Fibroblast of skin of abdomen (primary cell): Measurements from ENCODE around the gene CCDC148. TPM values are rescaled to one million over a fixed set of nuclear protein-coding genes. Genes with fewer than 3 reads are reported as not detected.

Experiments
- DNase-seq: peaks from one replicate; pipeline ENCODE4 v3.0.0-alpha.2; 2013
- polyA plus RNA-seq, 2 experiments: library from polyadenylated mRNA; unstranded; fragments of 120-200 nt; gene quantifications; one replicate each; pipeline ENCODE4 v1.2.1, GENCODE V29; 2013; ENCODE audit not compliant: insufficient read length in 2 of 2

Gene CCDC148
- polyA plus RNA-seq (2013, experiment 1 of 2; ENCODE audit: insufficient read length): 0.46 TPM
- polyA plus RNA-seq (2013, experiment 2 of 2; ENCODE audit: insufficient read length): 0.17 TPM

- DNase-seq: peak; percentile 93
These were observed at the start of gene CCDC148, which contains the start of gene PKP4 for GRCh38 chr2:158456309-158457066. CCDC148 (minus strand) TSS chr2:158456753; CDS start chr2:158456439, 314 bp downstream. PKP4 (plus strand) TSS chr2:158456952; CDS start chr2:158533185, 76,233 bp downstream.

DNA sequence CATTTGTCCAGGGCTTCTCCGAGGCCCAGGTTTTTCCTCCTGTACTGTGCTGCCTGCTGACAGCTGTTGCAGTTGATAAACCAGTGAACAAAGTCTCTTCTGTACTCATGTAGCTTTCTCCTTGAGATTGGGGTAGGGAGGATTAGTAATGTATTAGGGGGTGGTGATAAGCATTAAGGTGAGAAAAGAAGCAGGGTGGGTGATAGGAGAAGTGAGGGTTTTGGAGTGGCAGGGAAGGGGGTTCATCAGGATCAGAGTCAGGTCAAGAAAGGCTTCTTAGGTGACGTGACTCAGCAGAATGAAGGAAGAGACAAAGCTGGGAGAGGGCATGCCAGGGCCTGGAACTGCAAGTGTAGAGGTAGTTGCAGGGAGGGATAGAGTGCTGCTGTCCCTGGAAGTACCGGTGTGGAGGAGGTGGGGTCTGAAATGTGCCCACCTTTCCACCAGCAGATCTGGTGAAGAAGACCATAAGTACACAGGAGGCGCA lies 48.9 kb upstream of the CCDC148 start:
- DNase-seq: no peak

GRCh38 chr2:158504088-158504487 lies 47.5 kb upstream of the CCDC148 start:
- DNase-seq: no peak

GRCh38 chr2:158502974-158503373 lies 46.4 kb upstream of the CCDC148 start:
- DNase-seq: peak; percentile 97

DNA sequence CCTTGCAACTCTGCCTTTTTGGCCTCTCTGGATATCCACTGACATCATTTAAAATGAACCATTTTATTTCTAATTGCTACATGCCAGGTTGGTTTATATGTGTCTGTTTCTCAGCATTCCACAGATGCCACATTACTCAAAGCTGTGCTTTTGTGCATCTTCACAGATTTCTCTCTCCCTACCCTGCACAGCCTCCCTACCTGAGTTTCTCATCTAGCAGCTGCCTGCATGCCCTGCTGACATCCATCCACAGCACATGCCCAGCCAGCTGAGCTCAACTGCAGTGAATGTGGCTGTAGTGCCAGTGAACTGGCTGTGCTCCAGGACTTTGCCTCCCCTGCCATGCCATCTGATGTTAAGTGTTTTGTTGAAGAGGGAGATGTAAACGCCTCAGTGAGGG lies 44.7 kb upstream of the CCDC148 start:
- no peak for DNase-seq

DNA sequence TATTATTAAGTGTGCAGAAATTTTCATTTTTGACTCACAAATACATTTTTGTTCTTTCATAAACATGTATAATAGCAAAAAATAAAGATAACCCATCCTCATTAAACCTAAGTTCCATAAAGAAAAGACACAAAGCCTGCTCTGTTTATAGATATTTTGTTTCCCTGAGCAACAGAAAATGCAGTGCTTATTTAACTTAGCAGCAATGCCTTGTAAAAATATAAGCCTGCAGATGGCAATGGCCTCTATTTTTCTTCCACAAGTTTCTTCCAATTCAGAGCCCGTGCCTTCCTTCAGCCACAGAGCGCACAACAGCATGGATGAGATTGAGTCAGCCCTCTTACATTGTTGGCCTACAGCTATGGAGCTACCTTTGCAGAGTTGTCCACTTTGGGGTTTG lies 43.8 kb upstream of the CCDC148 start:
- no peak for DNase-seq

GRCh38 chr2:158499383-158499782 lies 42.8 kb upstream of the CCDC148 start:
- DNase-seq: no peak

- DNase-seq: no peak
These were observed 42.2 kb upstream of the CCDC148 start for GRCh38 chr2:158498749-158499136.

GRCh38 chr2:158498043-158498748 lies 41.6 kb upstream of the CCDC148 start:
- peak; percentile 31 for DNase-seq

GRCh38 chr2:158497486-158497885 lies 40.9 kb upstream of the CCDC148 start:
- DNase-seq: no peak

DNA sequence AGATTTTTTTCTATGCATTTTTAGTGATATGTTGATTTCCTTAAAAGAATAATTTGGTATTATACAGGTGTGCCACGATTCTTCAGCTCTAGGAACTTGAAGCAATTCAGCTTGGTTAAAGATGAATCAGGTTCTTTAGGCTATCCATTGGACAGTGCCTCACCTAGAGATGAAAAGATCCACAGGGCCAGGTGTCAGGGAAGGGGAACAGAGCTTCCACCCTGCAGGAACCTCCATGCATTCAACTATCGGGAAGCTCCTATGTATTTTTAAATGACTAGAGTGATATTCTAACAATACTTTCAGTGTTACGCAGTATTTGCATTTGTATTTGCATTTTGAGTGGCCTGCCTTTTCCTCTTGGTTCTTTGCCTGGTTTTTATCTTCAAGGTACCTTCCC lies 40.4 kb upstream of the CCDC148 start:
- no peak for DNase-seq

GRCh38 chr2:158495175-158495574 lies 38.6 kb upstream of the CCDC148 start:
- DNase-seq: peak; percentile 87

DNA sequence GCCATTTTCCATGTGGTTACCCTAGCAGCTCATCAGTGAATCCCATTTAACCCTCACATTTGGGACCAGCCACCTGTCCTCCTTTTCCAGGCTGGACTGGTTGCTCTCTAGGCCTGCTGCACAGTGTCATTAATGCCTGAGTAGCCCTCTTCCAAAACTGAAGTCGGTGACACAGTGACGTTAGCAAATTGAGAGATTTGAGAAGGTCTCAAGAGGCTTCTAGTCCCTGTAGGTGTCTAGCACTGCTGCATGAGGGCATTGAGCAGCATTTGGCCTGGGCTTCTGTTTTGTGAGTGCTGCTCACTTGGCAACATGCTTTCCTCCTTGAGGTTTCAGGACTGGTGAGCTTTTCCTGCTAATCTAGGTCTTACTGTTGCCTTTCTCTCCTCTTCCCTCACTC lies 36.9 kb upstream of the CCDC148 start:
- DNase-seq: no peak

DNA sequence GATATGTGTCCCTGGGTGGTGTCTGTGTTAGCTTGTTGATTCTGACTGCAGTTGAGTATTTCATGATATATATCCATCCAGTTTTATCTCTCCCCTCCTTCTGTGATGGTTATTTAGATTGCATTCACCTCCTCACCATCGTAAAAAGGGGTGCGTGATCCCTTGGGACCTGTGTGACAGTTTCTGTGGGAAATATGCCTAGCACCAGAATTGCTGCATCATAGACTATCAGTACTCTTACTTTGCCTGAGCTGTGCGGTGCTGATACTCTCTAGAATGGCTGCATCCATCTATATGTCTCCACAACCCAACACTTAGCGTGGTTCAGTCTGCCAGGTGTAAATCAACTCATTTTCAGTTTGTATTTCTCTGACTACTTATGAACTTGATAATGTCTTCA lies 34.5 kb upstream of the CCDC148 start:
- DNase-seq: no peak

DNA sequence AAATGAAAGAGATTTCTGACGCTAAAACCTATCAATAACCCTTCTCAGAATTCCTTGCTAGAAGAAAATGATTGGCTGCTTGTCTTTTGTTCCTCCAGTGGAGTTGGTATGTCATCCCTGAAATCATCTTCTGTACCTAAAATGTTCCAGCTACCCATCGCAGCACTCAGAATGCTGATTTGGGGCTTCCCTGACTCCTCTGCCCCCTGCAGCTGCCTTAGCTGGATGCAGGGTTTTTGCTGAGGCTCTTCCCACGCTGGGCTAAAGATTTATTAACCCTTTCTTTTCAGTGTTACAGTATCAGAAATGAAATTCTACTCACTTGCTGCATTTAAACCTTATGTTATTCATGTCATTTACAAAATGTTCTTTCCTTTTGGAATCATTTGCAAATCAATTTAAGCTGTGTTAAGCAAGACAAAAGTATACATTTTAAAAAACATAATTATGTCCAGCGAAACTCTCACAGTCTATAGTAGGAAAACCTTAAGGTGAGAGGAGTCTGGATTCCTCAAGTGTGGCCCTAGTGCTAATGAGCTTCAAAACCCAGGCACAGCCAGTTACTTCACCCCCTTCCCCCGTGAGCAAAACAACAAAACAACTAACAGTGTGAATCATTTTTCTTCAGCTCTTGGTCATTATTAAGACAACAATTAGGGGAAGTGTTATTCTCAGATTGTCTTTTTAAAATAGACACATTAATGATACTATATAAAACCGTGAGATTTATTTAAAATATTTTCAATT lies 33.0 kb upstream of the CCDC148 start:
- DNase-seq: no peak

DNA sequence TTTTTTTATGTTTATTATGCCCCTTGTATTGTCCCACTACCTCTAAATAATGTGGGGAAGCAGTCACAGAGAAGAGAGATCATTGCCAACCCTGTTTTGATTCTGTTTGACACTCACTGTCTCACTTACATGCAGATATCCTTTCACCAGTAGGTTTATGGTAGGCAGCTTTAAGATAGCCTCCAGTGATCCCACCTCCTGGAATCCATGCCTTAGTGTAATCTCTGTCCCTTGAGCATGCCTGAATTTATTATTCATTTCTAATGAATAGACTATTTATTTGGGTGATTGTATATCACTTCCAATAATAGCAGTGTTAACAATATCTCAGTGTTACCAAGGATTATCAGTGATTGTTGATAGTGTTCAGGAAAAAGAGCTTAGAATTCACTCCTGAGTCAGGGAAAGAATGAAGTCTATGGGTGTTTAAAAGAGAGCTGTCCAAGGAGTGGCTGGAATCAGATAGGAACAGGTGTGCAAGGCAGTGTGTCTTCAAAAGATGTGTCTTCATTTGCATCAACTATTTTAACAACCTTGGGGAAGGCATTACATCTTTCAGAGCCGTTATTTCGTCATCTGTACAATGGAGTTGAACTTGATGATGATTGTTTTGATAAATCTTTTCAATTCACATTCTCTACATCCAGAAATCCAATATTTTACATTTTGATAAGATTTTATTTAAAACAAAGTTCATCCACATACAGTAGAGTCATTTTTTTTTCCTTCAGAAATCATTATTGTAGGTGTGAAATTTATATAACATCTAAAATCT lies 32.1 kb upstream of the CCDC148 start:
- no peak for DNase-seq

GRCh38 chr2:158487419-158487818 lies 30.9 kb upstream of the CCDC148 start:
- peak; percentile 66 for DNase-seq

DNA sequence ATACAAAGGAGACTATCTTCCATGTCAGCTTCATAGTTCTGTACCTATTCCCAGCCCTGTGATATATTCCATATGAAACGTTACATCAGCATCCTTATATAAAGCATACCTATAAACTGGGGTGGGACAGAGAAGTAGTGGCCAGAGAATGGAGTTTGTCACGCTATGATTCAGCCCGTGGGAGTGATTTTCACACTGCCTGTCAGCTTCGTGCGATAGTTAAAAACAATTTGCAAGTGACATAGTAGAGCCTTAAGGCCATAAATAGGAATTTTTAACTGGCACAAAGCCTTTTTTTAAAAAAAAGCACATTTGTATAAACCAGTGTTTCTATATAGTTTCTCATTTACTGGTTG lies 30.4 kb upstream of the CCDC148 start:
- no peak for DNase-seq

- DNase-seq: no peak
These were observed 29.8 kb upstream of the CCDC148 start for GRCh38 chr2:158486150-158486969.

DNA sequence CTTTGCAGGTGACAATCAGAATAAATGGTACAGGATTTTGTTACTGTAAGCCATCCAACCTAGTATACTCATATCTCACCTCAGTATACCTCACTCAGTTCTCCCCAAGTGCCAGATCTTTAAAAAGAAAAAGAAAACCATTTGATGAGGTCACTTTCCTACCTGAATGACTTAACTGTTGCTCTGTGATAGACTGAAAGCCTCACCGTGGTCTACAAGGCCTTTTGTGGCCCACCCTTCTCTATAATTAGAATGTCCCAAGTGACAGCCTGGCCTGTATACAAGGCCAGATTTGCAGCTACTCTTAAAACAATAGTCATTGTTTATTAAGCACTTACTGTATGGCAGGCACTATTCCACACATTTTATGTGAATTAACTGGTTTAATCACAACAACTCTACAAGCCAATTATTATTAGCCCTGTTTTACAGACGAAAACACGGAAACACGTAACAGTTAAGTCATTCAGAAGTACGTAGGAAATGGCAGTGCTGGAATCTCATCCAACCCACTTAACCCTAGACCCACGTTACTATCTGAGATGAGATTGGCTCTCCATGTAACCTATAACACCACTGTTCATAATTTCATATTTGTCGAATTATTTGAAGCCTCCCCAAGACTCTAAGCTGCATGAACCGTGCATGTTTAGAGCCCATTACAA lies 28.5 kb upstream of the CCDC148 start:
- DNase-seq: no peak

GRCh38 chr2:158482594-158482993 lies 26.0 kb upstream of the CCDC148 start:
- no peak for DNase-seq
